Measurements from ENCODE around the gene HMOX2.

GRCh38 chr16:4529085-4530060 is 53.2 kb downstream of the HMOX2 start:
- TF ChIP-seq, protein P1, sequence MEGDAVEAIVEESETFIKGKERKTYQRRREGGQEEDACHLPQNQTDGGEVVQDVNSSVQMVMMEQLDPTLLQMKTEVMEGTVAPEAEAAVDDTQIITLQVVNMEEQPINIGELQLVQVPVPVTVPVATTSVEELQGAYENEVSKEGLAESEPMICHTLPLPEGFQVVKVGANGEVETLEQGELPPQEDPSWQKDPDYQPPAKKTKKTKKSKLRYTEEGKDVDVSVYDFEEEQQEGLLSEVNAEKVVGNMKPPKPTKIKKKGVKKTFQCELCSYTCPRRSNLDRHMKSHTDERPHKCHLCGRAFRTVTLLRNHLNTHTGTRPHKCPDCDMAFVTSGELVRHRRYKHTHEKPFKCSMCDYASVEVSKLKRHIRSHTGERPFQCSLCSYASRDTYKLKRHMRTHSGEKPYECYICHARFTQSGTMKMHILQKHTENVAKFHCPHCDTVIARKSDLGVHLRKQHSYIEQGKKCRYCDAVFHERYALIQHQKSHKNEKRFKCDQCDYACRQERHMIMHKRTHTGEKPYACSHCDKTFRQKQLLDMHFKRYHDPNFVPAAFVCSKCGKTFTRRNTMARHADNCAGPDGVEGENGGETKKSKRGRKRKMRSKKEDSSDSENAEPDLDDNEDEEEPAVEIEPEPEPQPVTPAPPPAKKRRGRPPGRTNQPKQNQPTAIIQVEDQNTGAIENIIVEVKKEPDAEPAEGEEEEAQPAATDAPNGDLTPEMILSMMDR (IDR thresholded peaks at IDR 0.05; ENCODE audit: poor library complexity), result no peak
- no peak for TF ChIP-seq EZH2 (IDR thresholded peaks at IDR 0.05; ENCODE audit: borderline replicate concordance)
- TF ChIP-seq EZH2phosphoT487 (IDR thresholded peaks at IDR 0.05; ENCODE audit: low read depth, severe bottlenecking, unreplicated experiment), result no peak
